Measurements from ENCODE around the gene SMARCAL1.

DNA sequence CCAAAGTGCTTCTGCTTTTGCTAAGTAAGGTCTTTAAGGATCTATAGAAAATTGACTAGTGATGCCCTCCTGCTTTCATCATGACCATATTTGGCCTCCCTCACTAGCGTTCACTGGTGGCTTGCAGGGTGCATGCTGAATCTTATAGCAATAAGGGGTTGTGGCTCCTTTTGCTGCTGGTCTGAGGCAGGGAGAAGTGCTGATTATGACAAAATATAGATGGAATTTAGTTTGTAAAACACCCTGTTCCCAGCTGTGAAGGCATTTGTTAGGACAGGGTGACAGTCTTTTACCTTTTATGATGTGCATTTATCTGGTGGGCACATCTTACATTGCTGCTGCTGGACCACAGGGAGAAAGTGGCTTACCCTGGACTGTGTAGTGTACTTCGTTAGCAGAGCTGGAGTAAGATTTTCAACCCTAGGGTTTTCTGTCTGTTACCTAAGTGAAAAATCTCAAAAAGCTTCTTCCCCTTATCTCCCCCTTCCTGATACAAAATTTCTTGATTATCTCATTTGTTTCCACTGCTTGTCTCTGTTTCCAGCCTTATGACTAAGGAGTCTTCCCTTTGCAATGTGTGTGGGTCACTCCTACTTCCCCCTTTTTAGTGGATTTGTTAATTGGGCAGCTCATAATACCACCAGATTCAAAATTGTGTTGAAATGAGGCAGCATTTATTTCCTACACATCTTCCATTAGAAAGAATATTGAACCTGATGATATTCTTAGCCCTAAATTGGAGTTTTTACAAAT, 65.2 kb downstream of the SMARCAL1 start:
- TF ChIP-seq, protein P1, sequence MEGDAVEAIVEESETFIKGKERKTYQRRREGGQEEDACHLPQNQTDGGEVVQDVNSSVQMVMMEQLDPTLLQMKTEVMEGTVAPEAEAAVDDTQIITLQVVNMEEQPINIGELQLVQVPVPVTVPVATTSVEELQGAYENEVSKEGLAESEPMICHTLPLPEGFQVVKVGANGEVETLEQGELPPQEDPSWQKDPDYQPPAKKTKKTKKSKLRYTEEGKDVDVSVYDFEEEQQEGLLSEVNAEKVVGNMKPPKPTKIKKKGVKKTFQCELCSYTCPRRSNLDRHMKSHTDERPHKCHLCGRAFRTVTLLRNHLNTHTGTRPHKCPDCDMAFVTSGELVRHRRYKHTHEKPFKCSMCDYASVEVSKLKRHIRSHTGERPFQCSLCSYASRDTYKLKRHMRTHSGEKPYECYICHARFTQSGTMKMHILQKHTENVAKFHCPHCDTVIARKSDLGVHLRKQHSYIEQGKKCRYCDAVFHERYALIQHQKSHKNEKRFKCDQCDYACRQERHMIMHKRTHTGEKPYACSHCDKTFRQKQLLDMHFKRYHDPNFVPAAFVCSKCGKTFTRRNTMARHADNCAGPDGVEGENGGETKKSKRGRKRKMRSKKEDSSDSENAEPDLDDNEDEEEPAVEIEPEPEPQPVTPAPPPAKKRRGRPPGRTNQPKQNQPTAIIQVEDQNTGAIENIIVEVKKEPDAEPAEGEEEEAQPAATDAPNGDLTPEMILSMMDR (conservative IDR thresholded peaks at IDR 0.05; ENCODE audit: low read depth in 2 of 2): no peak
- TF ChIP-seq EZH2 (IDR thresholded peaks at IDR 0.05; ENCODE audit: low read depth, unreplicated experiment) (no peak), REST (IDR thresholded peaks at IDR 0.05; ENCODE audit: unreplicated experiment) (no peak), POLR2AphosphoS5 (IDR thresholded peaks at IDR 0.05; ENCODE audit: low read depth) (no peak)

All from GM23338 (cell line).